Measurements from ENCODE around the gene MLPH.
"Not testable (repeated sequence)": the region's sequence is repeated elsewhere in the genome, so short reads cannot be mapped to it uniquely, and the experiment has no call there.

Gene MLPH

DNA sequence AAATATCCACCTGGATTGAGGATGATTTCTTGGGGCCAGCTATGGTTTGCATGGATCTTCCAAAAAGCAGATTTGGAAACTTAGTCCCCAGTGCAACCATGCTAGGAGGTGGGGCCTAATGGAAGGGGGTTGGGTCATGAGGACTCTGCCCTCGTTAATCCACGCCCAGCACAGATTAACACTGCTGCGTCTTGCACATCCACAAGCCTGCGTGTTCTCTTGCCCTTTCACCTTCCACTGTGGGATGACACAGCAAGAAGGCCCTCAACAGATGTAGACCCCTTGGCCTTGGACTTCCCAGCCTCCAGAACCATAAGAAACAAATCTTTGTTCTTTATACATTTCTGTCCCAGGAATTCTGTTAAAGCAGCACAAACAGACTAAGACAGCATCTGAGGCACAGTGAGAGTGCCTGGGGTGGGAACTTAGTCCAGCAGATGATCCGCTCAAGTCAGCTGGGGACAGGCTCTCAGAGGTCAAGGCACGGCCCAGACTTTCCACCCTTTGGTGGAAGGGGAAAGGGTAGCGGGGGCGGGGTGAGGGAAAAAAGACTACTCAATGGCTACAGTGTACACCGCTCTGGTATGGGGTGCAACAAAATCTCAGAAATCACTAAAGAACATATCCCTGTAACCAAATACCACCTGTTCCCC is 101.1 kb downstream of the MLPH start:
- DNase-seq (ENCODE audit: low spot score) = no peak

DNA sequence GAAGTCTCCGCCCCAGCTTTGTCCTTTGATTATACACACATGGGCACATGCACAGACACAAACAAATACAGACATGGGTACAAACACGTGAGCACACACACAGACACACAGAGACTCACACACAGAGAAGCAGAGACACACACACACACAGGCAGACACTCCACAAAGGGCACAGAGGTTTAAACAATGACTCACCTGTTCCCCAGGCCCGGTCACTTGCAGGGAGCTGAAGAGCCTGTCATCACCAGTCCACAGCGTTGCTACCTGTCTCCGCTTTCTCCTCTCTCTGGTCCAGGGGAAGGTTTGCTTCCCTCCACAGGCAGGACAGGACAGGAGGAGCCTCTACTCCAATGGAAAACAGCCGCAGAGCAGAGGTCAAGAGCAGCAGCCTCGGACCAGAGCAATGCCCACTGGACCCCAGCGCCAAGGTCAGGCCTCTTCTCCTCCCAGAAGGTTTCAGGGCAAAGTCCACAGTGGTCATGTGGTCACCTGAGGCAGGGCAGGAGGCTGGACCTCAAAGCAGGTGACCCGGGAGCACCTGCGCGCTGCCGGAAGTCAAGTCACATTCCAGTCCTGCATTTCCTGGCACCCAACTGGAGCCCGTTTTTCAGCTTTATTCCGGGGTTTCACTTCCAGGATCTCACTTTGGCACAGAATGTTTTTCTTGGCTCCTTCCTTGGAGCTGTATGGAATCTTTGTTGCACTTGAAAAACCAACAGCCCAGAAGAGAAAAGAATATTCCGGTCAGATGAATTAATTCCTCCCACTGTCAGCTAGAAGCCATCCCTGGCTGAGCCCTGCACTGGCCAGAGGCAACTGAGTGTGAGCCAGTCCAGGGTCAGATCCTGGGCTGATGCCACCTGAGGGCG is 103.5 kb downstream of the MLPH start, which contains the start of gene RAB17:
TSS of gene RAB17 (minus strand) at position 463 of the 869 bp plus-strand sequence. CDS start 4,580 bp downstream, outside the sequence.
- peak; percentile 66 for DNase-seq (ENCODE audit: low spot score)

DNA sequence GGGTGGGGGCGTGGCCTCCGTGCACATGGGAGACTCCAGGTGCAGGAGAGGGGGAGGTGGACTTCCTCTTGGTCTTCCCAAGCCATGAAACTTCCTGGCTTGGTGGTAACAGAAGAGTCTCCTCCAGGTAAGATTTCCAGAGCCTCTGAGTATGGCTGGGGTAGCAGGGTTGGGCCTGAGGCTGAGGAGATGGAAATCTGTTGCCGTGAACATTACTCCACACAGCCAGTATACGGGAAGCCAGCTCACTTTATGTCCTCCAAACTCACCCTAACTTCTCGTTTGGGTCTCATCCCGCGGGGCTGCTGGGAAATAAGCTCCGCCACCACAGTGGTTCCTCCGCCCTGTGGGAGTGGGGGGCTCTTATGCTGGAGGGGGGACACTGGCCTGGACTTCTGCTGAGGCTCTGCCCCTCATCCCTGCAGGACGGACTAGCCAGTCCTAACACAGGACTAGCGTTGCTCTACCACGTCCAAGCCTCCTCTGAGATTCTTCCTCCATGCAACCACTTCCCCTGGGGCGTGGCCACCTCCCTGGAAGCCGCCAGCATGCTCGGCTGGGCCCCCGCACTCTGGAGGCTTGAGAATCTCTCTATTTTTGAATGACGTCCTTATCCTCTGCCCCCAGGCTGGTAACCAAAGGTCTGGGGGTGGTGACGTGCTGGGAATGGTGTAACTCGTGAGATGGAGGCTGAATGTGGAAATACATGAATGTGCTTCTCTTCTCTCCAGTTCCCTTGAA is 104.3 kb downstream of the MLPH start:
- no peak for DNase-seq (ENCODE audit: low spot score)

DNA sequence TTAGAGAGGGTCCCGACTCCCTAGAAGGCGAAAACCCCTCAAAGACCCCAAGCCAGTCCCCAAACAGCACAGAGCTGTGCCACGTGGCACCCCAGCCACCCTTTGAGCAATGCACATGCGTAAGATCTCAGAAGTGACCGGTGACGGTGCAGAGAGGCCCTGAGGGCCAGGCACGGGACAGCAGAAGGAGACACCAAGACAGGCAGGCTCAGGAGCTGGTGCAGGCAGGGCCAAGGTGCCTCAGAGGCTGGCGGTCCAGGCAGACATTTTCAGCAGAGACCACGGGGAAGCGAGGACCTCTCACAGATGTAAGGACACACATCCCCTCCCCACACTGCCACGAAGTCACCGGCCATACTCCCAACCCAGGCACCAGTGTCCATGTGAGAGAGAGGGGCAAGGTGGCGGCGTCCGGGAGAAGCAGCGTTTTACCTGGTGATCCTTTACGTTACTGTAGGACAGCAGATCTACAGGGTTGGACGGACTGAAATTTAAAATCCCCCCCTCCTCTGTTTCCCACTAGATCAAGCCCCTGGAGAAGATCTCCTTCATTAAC is 105.5 kb downstream of the MLPH start:
- no peak for DNase-seq (ENCODE audit: low spot score)

DNA sequence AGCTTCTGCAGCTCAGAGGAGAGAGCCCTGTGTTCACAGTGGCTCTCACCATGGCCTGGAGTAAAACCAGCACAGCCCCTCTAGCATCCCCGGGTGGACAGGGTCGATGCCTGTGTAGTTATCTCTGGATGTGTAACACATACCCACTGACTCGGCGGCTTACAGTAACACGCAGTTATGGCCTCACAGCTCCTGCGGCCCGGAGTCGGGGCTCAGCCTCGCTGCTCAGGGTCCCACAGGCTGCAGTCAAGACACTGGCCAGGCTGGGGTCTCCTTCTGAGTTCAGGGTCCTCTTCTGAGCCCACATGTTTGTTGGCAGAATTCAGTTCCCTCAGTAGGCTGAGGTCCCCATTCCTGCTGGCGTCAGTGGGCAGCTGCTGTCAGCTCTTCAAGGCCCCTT is 106.0 kb downstream of the MLPH start:
- no peak for DNase-seq (ENCODE audit: low spot score)

DNA sequence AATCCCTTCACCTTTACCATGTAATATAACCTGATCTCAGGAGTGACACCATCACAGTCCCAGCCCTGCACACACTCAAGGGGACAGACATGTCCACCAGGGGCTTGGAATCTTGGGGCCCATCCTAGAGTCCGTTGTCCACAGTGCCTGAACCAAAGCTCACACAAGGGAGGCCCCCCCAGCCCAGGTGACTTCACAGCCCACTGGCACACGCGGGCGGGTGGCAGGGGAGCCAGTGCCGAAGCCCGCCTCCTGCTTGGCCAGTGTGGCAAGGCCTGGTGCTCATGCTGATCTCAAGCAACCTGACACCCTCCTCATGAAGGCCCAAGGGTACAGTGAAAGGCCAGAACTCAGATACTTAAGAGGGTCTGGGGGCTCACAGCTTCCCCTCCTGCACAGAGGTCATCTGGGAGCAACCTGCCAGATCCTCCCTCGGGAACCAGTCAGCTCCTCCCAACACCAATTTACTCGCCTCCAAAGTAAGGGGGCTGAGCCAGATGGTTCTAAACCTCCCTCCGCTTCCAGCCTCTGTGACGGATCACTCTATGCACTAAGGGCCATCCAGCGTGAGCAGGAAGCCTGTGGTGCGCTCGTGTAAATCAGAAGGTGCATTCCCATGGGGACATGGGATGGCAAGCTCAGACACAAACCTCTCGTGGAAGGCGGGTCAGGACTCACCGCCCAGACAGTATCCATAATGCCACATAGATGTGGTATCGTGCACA is 106.7 kb downstream of the MLPH start:
- no peak for DNase-seq (ENCODE audit: low spot score)

DNA sequence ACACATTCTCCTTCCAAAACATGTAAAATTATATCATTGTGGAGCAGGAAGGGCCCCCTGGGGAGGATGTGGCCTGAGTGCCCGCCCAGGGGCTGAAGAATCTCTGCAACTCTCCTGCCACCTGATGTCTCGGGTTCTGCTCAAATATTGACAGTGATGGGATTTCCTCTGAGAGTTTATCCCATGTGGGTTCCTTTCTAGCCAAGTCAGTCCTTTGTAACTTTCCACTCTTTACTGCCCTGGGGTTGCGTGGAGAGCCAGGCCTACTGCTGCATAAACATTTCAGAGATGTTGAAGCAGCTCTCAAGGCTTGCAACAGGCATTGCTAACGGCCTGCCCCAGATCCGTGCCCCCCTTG is 107.4 kb downstream of the MLPH start:
- DNase-seq (ENCODE audit: low spot score) = no peak

DNA sequence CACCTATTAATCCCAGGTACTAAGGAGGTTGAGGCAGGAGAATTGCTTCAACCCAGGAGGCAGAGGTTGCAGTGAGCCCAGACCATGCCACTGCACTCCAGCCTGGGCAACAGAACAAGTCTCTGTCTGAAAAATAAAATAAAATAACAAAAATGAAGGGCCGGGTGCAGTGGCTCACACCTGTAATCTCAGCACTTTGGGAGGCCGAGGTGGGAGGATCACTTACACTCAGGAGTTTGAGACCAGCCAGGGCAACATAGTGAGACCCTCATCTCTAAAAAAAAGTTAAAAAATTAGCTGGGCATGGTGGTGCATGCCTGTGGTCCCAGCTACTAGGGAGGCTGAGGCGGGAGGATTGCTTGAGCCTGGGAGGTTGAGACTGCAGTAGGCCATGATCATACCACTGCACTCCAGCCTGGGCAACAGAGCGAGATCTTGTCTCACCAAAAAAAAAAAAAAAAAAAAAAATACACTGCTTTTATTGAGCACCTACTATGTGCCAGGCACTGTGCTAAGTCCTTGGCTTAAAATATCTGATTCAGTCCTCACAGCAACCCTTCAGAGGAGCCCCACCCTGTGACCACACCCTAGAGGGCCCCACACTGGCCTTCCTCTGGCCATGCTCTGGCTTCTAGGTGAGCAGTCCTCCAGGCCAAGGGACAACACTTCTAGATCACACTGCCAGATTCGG is 108.9 kb downstream of the MLPH start:
- not testable (repeated sequence) for DNase-seq (ENCODE audit: low spot score)

DNA sequence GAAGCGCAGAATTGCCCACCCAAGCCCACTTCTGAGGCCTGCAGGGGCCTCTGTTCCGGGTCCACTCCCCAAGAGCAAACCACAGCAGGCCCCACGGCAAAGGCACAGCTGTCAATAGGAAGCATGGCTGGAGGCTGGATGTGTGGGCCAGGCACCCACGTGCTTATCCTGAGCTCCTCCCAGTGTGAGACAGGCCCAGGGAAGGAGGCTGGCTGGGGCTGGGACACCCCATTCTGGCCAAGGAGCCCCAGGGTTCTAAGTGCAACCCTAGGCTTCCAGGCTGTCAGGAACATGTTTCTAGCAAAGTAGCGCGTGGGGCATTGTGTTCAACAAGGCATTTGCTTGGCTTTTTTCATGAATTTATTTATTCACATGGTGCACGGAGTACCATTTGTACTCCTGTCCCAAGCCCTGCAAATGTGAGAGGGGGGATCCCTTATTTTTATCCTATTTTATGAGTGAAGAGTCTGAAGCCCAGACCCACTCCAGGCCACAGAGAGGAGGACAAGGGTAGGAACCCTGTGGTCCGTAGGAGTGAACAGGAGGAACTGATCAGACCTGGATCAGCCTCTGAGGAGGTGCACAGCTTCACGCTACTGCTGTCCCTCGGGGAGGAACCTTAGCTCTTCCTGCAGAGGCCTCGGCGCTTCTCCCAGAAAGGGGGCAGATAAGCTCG is 109.6 kb downstream of the MLPH start:
- no peak for DNase-seq (ENCODE audit: low spot score)

DNA sequence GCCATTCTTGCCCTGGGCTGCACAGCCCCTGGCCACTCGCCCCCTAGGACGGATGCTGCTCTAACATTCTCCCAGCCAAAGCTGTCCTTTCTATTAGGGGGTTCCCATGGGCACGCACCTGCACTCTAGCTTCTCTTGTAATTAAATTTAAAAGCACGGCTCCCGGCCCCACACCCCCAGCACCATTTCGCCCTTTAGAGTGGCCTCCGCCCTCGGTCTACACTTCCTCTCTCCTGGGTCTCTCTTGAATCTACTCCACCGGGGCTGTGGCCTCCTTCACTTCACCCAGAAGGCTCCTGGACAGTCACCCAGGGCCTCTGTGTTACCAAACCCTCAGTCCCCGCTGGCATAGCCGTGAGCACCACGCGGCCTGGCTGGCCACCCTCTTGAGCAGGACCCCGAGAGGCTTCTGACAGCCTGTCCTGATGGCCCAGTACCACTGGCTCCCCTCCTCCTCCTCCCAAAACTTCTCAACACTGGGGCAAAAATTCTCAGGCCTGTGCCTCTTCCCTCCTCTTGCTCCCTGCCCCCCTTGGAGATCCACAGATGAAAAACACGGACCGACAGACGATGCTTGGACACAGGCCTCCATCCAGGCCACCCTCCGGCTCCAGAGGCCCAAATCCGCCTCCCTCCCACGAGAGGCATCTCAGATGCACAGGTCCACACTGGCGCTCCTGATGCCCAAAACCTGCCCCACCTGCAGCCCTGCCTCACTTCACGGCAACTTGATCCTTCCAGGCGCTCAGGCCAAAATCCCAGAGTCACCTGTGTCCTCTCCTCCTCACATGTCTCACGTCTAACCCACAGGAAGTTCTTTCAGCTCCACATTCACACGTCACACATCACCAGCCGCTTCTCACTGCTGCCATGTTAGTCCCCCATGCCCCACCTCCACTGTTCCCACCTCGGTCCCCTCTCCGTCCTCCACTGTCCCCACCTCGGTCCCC is 110.4 kb downstream of the MLPH start:
- DNase-seq (ENCODE audit: low spot score) = no peak

DNA sequence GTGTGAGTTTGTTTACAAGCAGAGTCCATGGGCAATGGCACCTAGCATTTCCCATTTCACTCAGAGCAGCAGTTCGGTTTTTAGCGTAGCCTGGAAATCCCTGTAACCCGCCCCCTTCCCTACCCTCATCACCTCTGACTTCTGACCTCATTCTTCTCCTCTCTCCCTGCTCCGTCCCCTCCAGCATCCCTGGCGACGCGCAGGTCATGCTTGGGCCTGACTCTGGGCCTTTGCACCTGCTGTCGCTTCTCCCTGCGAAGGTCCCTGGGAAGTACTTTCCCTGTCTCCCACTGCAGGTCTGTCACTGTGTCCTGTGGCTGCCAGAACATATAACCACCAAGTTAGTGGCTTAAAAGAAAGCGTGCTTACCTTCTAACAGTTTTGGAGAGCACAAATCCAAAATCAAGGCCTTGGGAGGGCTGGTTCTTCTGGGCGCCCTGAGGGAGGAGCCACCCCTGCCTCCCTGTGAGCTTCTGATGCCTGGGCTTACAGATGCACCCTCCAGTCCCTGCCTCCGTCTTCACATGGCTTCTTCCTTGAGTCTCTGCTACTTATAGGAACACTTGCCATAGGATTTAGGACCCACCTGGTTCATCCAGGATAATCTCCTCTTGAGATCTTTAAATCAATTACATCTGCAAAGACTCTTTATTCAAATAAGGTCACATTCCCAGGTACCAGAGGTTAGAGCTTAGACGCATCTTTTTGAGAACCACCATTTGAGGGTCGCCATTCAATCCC is 111.6 kb downstream of the MLPH start:
- DNase-seq (ENCODE audit: low spot score) = no peak

DNA sequence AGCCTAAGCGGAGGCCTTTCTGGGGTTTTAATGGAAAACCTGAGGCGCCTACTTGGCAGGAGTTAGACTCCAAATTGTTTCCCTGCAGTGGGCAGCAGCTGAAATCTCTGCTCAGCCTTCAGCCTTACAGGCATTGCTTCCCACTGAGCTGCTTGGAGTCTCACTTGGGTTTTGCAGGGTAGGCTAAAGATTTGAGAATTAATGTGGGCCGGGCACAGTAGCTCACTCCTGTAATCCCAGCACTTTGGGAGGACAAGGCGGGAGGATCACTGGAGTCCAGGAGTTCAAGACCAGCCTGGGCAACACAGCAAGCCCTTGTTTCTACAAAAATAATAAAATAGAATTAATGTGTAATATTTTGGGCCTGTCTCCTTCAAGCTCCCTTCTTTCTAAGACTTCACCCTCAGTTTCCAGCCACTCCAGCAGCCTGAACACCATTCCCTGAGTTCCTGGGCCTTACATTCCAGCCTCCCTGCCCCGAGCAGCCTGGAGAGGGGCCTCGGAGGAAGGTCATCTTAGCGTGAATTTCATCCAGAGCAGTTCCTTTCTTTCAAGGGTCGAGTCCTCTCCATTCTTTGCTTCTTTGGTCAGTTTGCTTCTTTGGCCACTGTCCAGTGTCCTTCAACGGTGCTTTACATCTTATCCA is 112.5 kb downstream of the MLPH start:
- no peak for DNase-seq (ENCODE audit: low spot score)

DNA sequence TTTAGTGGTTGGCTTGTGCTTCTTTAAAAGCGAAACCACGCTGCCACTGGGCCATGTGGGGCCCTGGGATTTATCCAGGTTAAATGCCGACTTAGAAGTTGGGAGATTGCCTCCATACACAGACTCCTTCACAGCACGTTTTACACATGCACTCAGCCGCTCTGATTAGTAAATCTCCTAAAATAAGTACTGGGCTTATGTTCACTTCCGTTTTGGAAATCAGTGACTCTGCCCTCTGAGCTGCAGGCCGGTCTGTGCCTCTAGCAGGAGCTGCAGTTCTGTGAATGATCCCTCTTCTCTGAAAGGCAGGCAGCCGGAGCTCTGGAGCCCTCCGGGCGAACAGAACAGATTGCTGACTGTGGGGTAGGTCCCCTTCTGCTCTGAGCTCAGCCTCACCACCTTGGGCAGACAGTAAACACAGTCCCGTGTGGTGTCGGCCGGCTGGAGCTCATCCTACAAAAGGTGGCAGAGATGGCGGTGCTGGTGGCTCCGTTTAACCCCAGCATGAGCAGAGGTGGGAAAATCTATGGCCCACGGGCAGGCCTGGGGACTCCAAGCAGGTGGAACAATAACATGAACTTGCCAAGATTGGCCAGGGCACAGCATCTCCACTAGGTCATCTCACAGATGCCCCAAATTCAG is 113.3 kb downstream of the MLPH start:
- peak; percentile 81 for DNase-seq (ENCODE audit: low spot score)

DNA sequence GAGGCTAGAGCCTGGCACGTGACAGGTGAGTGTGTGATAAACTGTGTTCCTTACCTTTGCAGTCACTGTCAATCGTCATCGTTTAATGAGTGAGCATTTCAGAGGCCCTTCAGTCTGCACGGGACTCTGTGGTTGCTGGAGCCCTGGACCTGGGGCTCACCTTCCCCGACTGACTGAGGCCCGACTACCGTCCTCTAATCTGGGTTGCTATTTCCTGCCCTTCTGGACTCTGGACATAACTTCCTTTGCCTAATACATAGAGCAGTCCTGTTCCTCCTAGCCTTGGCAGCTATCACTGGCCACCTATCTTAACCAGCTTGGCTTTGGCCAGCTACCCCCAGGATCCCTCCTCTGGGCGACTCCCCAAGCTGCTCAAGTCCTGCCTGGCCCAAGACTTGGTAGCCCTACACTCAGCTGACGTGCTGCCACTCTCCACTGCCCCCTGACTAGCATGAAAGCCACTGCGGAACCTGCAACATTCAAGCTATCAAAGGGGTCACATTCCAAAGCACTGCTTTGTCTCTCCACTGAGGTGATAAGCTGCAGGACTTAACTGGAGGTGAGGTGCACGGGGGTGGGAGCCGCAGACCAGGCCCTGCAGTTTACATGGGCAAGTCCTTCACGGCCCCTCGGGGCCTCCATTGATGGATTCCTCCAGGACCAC is 114.5 kb downstream of the MLPH start:
- no peak for DNase-seq (ENCODE audit: low spot score)

DNA sequence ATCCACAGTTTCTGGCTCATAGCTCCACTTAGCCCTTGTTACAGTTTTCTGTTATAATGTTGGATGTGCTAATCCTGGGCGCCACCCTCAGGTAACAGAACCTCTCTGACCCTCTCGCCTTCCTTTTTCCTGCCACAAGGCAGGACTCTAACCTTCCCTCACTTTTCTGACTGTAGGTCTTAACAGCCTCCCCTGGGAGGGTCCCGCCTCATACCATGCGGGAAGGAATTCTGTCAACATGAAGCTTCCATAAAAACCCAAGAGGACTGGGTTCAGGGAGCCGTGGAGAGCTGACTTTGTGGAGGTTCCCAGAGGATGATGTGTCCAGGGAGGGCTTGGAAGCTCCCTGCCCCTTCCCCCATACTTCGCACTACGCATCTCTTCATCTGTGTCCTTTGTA is 115.4 kb downstream of the MLPH start:
- DNase-seq (ENCODE audit: low spot score) = no peak

DNA sequence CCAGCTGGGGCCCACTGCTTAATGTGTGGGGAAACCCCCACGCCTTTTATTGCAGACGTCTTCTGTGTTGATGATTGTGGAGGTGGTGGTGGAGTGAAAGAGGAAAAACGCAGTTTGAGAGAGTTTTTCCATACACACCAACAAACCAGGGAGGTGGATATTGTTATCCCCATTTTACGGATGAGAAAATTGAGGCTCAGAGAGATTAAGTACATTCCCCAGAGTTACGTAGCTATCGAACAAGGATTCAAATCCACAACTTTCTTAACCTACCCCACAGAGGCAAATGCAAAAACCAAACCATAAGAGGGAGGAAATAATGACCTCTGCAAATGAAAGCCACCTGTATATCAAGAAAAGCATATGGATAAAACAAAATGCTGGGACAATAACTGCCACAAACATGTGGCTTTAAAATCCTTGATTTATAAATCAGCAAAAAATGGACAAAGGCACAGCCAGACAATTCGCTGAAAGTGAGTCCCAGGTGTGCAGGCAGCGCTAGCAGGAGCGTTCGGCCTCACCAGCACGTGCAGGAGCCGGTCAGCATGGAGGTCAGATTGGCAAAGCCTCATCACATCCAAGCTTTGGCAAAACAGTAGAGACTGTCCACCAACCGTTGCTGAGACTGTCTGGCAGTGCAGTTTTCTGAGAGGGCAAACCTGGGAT is 116.1 kb downstream of the MLPH start:
- DNase-seq (ENCODE audit: low spot score) = no peak
